Activated CD4-positive, alpha-beta T cell treated with anti-CD3 and anti-CD28 coated beads for 48 hours (primary cell): Measurements from ENCODE around the gene NACC2.

Source experiments
- DNase-seq: peaks from one replicate; pipeline ENCODE4 v3.0.0-alpha.2; 2020

The NACC2 gene

GRCh38 chr9:136091582-136092352, 3.3 kb downstream of the NACC2 start:
- DNase-seq: no peak

- DNase-seq: no peak
These were observed 4.1 kb downstream of the NACC2 start for GRCh38 chr9:136090768-136091581.

GRCh38 chr9:136090056-136090735, 4.9 kb downstream of the NACC2 start:
- DNase-seq: no peak

- no peak for DNase-seq
These were observed 5.4 kb downstream of the NACC2 start for GRCh38 chr9:136089697-136090045.

GRCh38 chr9:136088939-136089696, 6.0 kb downstream of the NACC2 start:
- peak; percentile 10 for DNase-seq

GRCh38 chr9:136088481-136088938, 6.6 kb downstream of the NACC2 start:
- no peak for DNase-seq

GRCh38 chr9:136087741-136088480, 7.2 kb downstream of the NACC2 start:
- DNase-seq: no peak

GRCh38 chr9:136086951-136087740, 7.9 kb downstream of the NACC2 start:
- no peak for DNase-seq

GRCh38 chr9:136086213-136086881, 8.7 kb downstream of the NACC2 start:
- DNase-seq: no peak

GRCh38 chr9:136085815-136086212, 9.3 kb downstream of the NACC2 start:
- no peak for DNase-seq

- DNase-seq: no peak
These were observed 10.8 kb downstream of the NACC2 start for GRCh38 chr9:136084063-136084944.

- no peak for DNase-seq
These were observed 11.5 kb downstream of the NACC2 start for GRCh38 chr9:136083558-136084062.

GRCh38 chr9:136082496-136083361, 12.4 kb downstream of the NACC2 start:
- no peak for DNase-seq

GRCh38 chr9:136081826-136082495, 13.1 kb downstream of the NACC2 start:
- no peak for DNase-seq

- no peak for DNase-seq
These were observed 13.8 kb downstream of the NACC2 start for GRCh38 chr9:136081113-136081825.

GRCh38 chr9:136080716-136081112, 14.4 kb downstream of the NACC2 start:
- DNase-seq: no peak

- DNase-seq: no peak
These were observed 15.2 kb downstream of the NACC2 start for GRCh38 chr9:136079916-136080246.
